ENCODE data around the gene FBXL4.

The FBXL4 gene

DNA sequence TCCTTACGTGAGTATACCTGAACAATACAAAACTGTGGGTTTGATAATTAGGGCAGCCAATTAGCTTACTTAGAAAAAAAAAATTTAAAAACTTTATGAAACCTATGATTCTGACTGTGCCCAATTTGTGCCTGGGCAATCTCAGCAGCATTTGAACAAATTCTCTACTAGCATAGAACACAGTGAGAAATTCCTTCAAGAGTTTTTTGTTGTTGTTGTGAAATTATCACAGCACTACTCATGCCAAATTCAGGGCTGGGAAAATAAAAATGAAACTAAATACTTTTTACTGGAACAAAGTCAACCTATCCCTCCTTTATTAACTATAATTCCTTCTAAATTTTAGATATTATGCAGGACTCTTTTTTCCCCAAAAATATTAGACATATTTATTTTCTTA is 70.5 kb downstream of the FBXL4 start:
- DNase-seq, result no peak

- no peak for DNase-seq
Observed at GRCh38 chr6:98875375-98875774, 72.4 kb downstream of the FBXL4 start.

DNA sequence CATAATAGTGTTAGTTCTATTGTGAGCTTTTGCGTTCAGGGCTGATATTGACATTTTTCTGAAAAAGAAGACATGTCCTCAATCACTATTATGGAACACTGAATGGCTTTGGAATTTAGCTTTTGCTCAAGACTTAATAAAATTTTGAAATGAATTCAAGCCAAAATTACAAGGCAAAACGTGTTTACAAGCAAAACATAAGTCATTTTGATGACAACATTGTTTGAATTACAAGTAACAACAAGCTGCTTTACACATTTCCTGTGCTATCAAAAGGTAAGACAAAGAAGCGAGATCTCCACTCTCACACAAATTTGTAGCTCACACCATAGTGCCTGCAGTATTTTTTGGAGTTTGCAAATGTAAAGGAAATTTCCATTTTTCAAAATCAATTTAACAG is 75.9 kb downstream of the FBXL4 start:
- DNase-seq, result no peak

DNA sequence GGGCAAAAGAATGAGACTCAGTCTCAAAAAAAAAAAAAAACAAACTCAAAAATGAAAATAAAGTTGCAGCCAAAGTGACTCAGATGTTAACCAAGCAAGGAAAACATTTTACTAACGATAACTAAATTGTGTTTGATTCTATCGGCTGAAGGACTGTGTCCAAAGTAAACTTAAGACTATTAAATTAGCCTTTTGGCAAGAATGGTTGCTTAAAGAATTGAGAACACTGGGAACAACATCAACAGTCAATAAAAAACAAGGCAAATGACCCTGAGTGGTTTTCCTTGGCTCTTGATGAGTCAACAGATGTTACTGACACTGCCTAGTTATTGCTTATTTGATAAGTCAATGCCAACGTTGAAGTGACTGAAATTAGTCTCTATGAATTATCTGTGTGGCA is 76.7 kb downstream of the FBXL4 start:
- no peak for DNase-seq

- no peak for DNase-seq
Observed at GRCh38 chr6:98864497-98864896, 83.2 kb downstream of the FBXL4 start.

GRCh38 chr6:98848539-98849242 is 99.1 kb downstream of the FBXL4 start:
- DNase-seq, result no peak

DNA sequence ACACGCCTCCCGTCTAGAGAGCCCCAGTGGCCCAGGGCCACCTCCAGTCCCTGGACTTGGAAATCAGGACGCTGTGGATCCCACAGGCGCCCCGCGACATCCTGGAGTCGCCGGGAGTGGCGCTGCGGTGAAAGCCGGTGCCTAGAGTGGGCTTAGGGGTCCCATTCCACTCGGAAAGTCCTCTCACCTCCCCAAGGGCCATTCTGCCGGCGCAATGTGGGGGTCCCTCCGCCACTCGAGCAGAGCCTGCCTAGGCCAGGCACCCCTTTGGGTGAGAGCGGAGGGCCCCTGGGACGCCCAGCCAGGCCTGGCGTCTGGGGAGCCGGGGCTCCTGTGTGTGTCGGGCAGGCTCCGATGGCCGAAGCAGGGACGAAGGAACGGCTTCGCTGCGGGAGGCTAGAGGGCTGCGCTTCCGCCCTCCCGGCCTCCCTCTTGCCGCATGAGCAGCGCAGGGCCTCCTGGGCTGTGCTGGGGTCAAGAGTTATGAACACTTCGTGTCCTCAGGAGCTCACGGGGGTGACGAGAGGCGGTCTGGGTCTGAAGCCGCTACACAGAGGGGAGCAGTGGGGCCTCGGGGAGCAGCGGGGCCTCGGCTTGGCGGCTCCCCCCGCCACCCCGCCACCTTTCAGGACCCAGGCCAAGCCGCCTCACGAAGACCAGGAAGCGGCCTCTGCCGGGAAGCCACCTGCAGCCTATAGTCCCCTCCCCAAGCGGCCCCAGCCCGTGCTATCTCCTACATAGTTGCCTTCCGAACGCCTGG is 99.8 kb downstream of the FBXL4 start:
- no peak for DNase-seq

DNA sequence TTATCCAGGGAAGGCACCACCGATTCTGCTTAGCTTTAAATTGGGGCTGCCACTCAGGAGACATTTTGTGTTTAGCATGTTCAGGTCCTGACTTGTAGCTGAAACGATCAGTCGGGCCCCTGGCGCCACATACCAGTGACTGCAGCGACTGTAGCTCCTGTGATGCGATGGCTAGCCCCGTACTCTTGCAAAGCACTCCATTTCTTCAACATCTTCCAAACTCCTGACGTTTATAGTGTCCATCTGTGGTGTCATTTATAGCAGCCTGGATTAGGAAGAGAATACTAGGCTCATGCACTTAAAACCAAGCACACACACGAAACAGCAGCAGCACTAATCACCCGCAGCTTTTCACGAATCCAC is 100.3 kb downstream of the FBXL4 start:
- DNase-seq, result no peak

- no peak for DNase-seq
Observed at GRCh38 chr6:98846021-98846380, 101.7 kb downstream of the FBXL4 start.

GRCh38 chr6:98845211-98846020 is 102.3 kb downstream of the FBXL4 start:
- DNase-seq, result peak; percentile 72

DNA sequence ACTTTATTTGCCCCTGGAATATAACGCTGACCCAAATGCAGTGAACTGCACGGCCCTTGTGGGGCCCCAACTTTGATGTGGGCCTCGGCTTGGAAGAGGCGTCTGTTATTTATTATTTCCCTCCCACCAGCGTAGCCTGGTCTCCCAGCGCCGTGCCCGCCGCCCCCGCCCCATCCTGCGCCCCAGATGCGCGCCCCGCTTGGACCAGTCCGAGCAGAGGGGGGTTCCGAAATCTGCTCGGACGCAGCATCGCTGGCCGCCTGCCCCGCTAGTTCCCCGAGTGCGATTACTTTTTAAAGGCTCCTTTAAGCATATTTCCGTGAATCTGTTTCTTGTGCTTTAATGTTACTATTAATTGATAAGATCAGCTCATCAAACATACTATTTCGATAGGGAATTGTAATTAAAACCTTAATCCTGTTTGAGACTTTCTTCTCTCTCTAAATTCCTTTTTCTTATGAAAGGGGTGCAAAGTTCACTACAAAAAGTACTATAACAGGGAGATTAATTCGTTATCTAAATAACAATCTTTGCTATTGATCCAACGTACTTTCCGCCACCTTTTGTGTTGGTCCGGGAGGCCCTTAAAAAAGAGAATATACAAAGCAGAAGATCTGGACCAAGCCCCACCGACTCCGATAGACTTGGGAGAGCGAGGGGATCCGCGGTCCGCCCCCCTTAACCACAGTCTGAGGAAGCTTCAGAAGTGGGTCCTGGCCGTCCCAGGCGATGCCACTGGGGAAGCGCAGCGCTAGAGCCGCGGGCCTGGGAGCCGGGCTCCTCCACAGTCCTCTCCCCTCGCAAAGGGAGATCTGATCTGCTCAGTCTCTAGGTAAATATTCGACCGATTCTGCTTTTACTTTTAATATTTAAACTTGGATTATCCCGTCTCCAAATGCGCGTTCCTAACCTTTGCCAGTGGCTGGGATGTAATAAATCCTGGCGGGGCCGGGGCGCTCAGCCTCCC is 103.2 kb downstream of the FBXL4 start:
- no peak for DNase-seq

GRCh38 chr6:98843271-98844243 is 104.2 kb downstream of the FBXL4 start:
- no peak for DNase-seq

GRCh38 chr6:98842342-98843180 is 105.2 kb downstream of the FBXL4 start:
- no peak for DNase-seq

GRCh38 chr6:98841621-98842341 is 106.0 kb downstream of the FBXL4 start:
- DNase-seq, result no peak

DNA sequence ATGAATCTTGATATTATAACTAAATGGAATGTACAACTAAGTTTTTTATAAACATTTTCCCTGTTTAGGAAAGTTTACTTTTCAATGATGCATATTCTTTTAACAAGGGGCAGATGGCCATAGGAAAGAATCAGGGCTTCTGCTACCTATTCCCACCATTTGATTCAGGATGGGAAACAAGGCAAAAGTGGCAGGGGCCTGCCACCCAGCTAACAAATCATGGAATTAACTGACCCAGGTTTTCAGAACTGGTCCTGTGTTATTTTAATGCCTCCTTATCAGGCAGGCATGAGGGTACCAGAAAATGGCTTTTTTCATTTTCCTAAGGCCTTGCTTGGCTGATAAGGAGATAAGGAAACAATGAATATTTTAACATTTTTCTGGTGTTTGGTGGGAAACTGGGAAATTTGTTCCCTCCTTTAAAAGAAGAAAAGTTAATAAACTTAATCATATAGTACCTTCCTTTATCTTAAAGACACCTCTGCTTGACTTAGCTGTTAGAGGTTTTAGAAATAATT is 106.7 kb downstream of the FBXL4 start:
- no peak for DNase-seq

DNA sequence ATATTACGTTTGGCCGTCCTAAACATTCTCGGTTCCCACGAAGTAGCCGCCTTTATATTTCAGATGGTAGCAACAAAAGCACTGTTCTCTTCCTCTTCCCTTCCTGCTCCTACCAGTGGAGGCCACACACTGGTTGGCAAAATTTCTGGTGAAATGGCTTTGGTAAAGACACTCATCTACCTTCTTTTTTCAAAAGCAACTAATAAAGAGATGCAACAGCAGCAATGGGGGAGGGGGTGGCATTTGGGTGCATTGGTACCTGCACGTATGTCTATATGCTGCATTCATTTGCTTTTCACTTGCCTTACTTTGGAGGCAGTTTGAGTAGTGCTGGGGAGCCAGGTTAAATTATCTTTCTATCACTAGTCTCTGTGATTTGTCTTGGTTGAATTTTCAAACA is 107.4 kb downstream of the FBXL4 start:
- DNase-seq, result no peak

GRCh38 chr6:98839781-98840361 is 107.9 kb downstream of the FBXL4 start:
- peak; percentile 27 for DNase-seq

- DNase-seq, result no peak
Observed at GRCh38 chr6:98838975-98839374, 108.8 kb downstream of the FBXL4 start.

DNA sequence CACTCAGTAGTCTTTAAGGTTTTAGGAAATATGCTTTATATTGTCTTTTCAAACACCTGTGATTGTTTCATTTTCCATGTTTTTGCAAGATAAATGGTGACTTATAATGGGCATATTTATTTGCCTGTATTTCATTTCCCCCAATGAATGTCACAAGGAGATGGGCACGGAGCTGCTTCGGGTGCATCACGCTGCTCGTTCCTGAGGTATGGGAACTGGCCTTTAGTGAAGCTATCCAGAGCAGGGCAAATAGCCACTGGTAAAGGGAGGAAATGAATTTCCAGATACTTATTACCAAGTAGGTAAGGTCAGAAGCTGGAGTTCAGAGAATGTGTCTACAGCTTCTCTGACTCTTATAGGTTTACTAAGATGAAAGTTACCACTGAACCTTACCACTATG is 109.7 kb downstream of the FBXL4 start:
- DNase-seq, result no peak
